Stomach (tissue), 9 donors: ENCODE measurements around the gene RRP1. TPM values are rescaled to one million over a fixed set of nuclear protein-coding genes. Genes with fewer than 3 reads are reported as not detected.

Experiments
- DNase-seq, 2 donors: peaks; one replicate each; pipeline versions ENCODE4 v3.0.0 to v3.0.0-alpha.2; 2013 to 2019
- H3K27ac ChIP-seq, 5 donors: fragments of 200-600 bp in 4 of 5; sonication (generic) in 4 of 5; one replicate each; pipeline ENCODE4 v1.5.1; 2013 to 2019; ENCODE audit warnings: mild to moderate bottlenecking in 1 of 5, moderate library complexity in 1 of 5
- H3K27me3 ChIP-seq, 3 donors: fragments of 200-600 bp; sonication (generic); one replicate each; pipeline ENCODE4 v1.5.1; 2017 to 2019; ENCODE audit warnings: mixed run types in 1 of 3
- H3K36me3 ChIP-seq, 4 donors: fragments of 200-600 bp; sonication (generic); 1 replicate in 3 of 4; 2 replicates in 1 of 4; pipeline ENCODE4 v1.5.1; 2016 to 2019
- H3K4me1 ChIP-seq, 4 donors: fragments of 200-600 bp; sonication (generic); one replicate each; pipeline ENCODE4 v1.5.1; 2016 to 2019
- H3K4me3 ChIP-seq, 4 donors: fragments of 200-600 bp; sonication (generic) in 3 of 4; one replicate each; pipeline ENCODE4 v1.5.1; 2016 to 2019; ENCODE audit warnings: mild to moderate bottlenecking in 1 of 4
- H3K9me3 ChIP-seq, 4 donors: fragments of 200-600 bp; sonication (generic); one replicate each; pipeline ENCODE4 v1.5.1; 2016 to 2019
- EP300 ChIP-seq: sonication (generic); formaldehyde crosslinking; IDR thresholded peaks from one replicate; pipeline ENCODE4 v1.6.1; 2017; ENCODE audit warnings: antibody characterized with exemption
- POLR2A ChIP-seq, 4 donors: fragments of 450-650 bp; IDR thresholded peaks; one replicate each; pipeline ENCODE4 v1.6.1; 2016; ENCODE audit warnings: antibody characterized with exemption in 4 of 4, control low read depth in 2 of 4, mild to moderate bottlenecking in 1 of 4, moderate library complexity in 1 of 4
- POLR2AphosphoS5 ChIP-seq, 3 donors: sonication (generic); formaldehyde crosslinking; IDR thresholded peaks; one replicate each; pipeline ENCODE4 v1.6.1; 2016; ENCODE audit warnings: antibody characterized with exemption in 3 of 3
- WGBS, 5 donors: extraction: QIAGEN DNeasy Blood & Tissue Kit in 3 of 5; methylation state at CpG; one replicate each; pipeline versions ENCODE4 v1.1.5 to v1.1.7; 2013 to 2018; 5-methylcytosine and 5-hydroxymethylcytosine counted together
- intact Hi-C: fragments of 100-400 bp; cut with DNase I; formaldehyde crosslinking; loops from one replicate; pipeline ENCODE4 v1.15.1; 2023; ENCODE audit warnings: low total_unique reads
- polyA plus RNA-seq, 3 donors: library from polyadenylated mRNA; stranded (reverse); fragments of 200-250 nt; gene quantifications; one replicate each; pipeline ENCODE4 v1.2.3, GENCODE V29; 2013
- total RNA-seq, 5 donors: library from RNA; depleted of rRNA; stranded (reverse); fragments of >200 nt; gene quantifications; one replicate each; pipeline versions ENCODE4 v1.1.0 to v1.2.3, GENCODE V29; 2014 to 2016
- TF ChIP-seq, protein P1 (sequence below), 7 experiments: fragments of 450-650 bp in 4 of 7; fragments of 200-600 bp in 3 of 7; sonication (generic) in 3 of 7; IDR thresholded peaks; one replicate each; pipeline ENCODE4 v1.5.1; 2016 to 2019; ENCODE audit warnings: antibody characterized with exemption in 7 of 7, control low read depth in 2 of 7, mild to moderate bottlenecking in 1 of 7
- donor health status: healthy with polysubstance abuse.
- donor health status: Bipolar disorder and iron deficiency.
- donor health status: healthy.

The RRP1 gene
- total and polyA plus RNA-seq, 8 donors: 10.6 to 25.6 (median 16.4) TPM

DNA sequence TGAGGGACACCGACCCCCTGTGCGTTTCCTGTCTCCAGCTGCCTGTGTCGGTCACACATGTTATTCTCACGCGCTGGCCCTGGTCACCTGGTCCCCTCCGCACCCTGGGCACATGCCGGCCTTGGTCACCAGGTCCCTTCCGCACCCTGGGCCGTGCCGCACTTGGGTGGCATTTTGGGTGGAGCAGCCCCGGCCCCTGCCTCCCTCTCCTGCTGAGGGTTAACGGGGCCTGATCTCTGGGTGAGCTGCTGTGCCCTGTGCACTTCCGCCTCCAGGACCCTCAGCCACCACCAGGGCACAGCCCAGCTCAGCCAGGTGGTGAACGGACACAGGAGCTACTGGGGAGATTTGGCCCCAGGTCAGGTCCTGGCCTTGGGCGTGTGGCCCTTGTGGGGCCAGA is 26.6 kb downstream of the RRP1 start:
- H3K4me1 ChIP-seq: peaks cover 23 to 39% (median 35%) of the 10 kb centered on the region in 4 donors
- WGBS, 5 donors: 85 to 94% (median 90%) methylated on average over 14 to 15 of the region's 15 CpGs
- no peak for TF ChIP-seq POLR2AphosphoS5 (IDR thresholded peaks at IDR 0.05)
- no peak for TF ChIP-seq EP300
- no peak for TF ChIP-seq POLR2A (IDR thresholded peaks at IDR 0.05)
- TF ChIP-seq, protein P1, sequence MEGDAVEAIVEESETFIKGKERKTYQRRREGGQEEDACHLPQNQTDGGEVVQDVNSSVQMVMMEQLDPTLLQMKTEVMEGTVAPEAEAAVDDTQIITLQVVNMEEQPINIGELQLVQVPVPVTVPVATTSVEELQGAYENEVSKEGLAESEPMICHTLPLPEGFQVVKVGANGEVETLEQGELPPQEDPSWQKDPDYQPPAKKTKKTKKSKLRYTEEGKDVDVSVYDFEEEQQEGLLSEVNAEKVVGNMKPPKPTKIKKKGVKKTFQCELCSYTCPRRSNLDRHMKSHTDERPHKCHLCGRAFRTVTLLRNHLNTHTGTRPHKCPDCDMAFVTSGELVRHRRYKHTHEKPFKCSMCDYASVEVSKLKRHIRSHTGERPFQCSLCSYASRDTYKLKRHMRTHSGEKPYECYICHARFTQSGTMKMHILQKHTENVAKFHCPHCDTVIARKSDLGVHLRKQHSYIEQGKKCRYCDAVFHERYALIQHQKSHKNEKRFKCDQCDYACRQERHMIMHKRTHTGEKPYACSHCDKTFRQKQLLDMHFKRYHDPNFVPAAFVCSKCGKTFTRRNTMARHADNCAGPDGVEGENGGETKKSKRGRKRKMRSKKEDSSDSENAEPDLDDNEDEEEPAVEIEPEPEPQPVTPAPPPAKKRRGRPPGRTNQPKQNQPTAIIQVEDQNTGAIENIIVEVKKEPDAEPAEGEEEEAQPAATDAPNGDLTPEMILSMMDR (IDR thresholded peaks at IDR 0.05): no peak
- peaks cover 0 to 4% (median 0%) of the 10 kb centered on the region in 3 donors for H3K27me3 ChIP-seq
- H3K4me3 ChIP-seq: no peak overlapping the region
- no peaks in the 10 kb centered on the region for H3K36me3 ChIP-seq
- peaks cover 3 to 8% (median 5%) of the 10 kb centered on the region in 4 donors for H3K9me3 ChIP-seq
- intact Hi-C loops: no loop called here
- no peak for DNase-seq
- no peak overlapping the region for H3K27ac ChIP-seq

DNA sequence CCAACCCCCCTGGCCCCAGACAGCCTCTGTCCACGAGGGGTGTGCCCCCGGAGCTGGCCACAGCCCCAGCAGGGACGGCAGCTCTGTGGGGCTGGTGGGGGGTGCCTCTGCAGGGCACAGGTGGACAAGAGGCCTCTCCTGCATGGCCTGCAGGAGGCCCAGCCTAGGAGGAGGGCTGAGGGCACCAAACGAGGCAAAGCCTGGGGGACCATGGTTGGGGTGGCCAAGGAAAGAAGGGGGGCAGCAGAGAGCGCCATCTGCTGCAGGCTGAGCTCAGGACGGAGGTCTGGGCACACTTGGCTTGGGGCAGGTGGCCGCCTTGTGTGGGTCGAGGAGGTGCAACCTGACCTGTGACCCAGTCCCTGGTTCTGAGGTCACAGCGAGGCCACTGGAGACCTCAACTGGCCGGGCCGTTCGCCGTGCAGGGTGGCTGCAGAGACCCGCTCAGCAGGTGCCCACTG is 27.3 kb downstream of the RRP1 start:
- intact Hi-C loops: no loop called here
- TF ChIP-seq POLR2A (IDR thresholded peaks at IDR 0.05): no peak
- no peak for TF ChIP-seq EP300
- TF ChIP-seq, protein P1 (IDR thresholded peaks at IDR 0.05): no peak
- no peak for TF ChIP-seq POLR2AphosphoS5 (IDR thresholded peaks at IDR 0.05)
- H3K4me3 ChIP-seq: no peak overlapping the region
- DNase-seq: no peak
- no peak overlapping the region for H3K27ac ChIP-seq
- H3K27me3 ChIP-seq: peaks cover 0 to 4% (median 0%) of the 10 kb centered on the region in 3 donors
- H3K9me3 ChIP-seq: peaks cover 3 to 8% (median 5%) of the 10 kb centered on the region in 4 donors
- no peaks in the 10 kb centered on the region for H3K36me3 ChIP-seq
- H3K4me1 ChIP-seq: peaks cover 18 to 32% (median 28%) of the 10 kb centered on the region in 4 donors
- 65 to 79% (median 77%) methylated on average over 5 to 14 of the region's 14 CpGs for WGBS, 5 donors

DNA sequence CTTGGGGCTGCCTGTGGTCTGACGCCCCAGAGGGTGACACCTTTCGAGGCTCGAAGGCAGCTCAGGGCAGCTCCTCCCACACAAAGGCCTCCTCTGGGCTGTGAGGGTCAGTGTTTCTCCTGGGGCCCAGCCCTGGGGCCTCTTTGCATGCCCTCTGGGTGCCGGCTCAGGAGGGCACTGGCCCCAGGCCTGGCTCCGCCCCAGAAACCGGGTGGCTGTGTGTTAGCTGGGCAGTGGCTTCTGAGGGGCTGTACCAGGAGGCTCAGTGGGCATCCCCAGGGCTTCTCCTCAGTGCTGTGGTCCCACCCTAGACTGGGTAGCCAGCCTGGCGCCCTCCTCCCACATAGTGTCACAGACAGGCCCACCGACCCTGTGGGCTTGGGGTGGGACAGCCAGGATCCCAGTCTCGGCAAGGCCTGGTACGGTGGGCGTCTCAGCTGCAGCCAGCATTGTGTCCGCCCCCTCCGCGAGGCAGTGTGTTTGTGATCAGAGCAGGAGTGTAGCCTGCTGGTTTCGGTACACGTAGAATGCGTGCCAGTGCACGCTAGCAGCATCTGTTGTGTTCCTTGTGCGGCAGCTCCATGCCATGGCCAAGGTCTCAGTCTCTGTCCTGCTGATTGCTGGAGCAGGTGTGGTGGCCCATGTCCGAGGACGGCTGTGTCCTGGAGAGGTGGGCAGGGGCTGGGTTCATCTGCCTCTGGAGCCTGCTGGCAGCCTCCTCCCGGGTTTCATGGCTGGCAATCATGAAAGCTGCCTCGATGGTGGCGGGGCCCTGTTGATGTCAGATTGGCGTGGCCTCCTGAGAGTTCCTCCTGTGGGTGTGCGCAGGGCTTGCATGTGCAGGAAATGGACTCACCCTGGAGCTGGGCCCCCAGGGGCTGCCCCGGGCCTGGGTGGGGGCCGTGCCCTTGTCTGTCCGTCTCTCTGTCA is 28.0 kb downstream of the RRP1 start:
- DNase-seq: no peak
- TF ChIP-seq POLR2AphosphoS5 (IDR thresholded peaks at IDR 0.05) (no peak), POLR2A (IDR thresholded peaks at IDR 0.05) (no peak), EP300 (no peak)
- TF ChIP-seq, protein P1 (IDR thresholded peaks at IDR 0.05): no peak

DNA sequence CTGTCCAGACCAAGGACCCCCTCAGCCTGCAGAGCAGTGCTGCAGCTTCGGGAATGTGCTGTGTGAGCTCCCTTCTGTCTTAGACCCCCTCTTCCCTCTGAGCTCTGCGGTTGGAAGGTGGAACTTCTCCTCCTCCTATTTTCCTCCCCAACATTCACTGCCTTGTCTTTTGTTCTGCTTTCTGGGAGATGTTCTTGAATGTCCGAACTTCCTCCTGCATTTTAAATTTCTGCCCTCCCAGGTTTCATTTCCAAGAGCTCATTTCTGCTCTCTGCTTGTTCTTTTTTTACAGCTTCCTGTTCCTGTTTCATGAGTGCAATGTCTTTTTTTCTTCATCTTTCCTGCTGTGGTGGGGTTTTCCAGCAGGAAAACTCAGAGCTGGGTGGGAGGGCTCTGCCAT is 29.3 kb downstream of the RRP1 start:
- H3K9me3 ChIP-seq: peaks cover 3 to 8% (median 5%) of the 10 kb centered on the region in 4 donors
- TF ChIP-seq POLR2AphosphoS5 (IDR thresholded peaks at IDR 0.05): no peak
- TF ChIP-seq EP300: no peak
- TF ChIP-seq POLR2A (IDR thresholded peaks at IDR 0.05): no peak
- TF ChIP-seq, protein P1 (IDR thresholded peaks at IDR 0.05): no peak
- DNase-seq: no peak
- no peak overlapping the region for H3K27ac ChIP-seq
- H3K36me3 ChIP-seq: no peaks in the 10 kb centered on the region
- H3K27me3 ChIP-seq: peaks cover 0 to 4% (median 0%) of the 10 kb centered on the region in 3 donors
- WGBS, 5 donors: 70 to 88% (median 82%) methylated on average over 3 of the region's 3 CpGs
- H3K4me3 ChIP-seq: no peak overlapping the region
- intact Hi-C loops: no loop called here
- H3K4me1 ChIP-seq: peaks cover 8 to 19% (median 12%) of the 10 kb centered on the region in 4 donors

More for the DNA sequence above, 28.0 kb downstream of the RRP1 start:
- Histone ChIP-seq H3K36me3 (no peaks in the 10 kb centered on the region), H3K4me3 (no peak overlapping the region), H3K9me3 (peaks cover 3 to 8% (median 5%) of the 10 kb centered on the region in 4 donors), H3K27ac (no peak overlapping the region), H3K27me3 (peaks cover 0 to 4% (median 0%) of the 10 kb centered on the region in 3 donors), H3K4me1 (peaks cover 14 to 24% (median 20%) of the 10 kb centered on the region in 4 donors)
- intact Hi-C loops: no loop called here
- 80 to 86% (median 84%) methylated on average over 16 to 29 of the region's 29 CpGs for WGBS, 5 donors
